B cell (primary cell): ENCODE measurements around the gene HSD3B1. TPM values are rescaled to one million over a fixed set of nuclear protein-coding genes. Genes with fewer than 3 reads are reported as not detected.

Experiments
- ATAC-seq: fragments of 200-7000 bp; cut with Tn5 transposase; one replicate; pipeline ENCODE4 v1.10.0; 2021; ENCODE audit warnings: low read depth, mild to moderate bottlenecking, moderate number of reproducible peaks, moderate library complexity
- CTCF ChIA-PET: fragments of 350-600 bp; sonication (Branson Sonifier 250); formaldehyde crosslinking; loops from one replicate; lab custom pipeline; 2021; ENCODE audit warnings: antibody characterized with exemption, inconsistent platforms; lab: Charles Lee
- POLR2A ChIA-PET: fragments of 350-600 bp; sonication (Branson Sonifier 250); formaldehyde crosslinking; loops from one replicate; lab custom pipeline; 2021; ENCODE audit warnings: antibody characterized with exemption; lab: Charles Lee
- DNase-seq: peaks from one replicate; pipeline ENCODE4 v3.0.0; 2013
- H2AFZ ChIP-seq: 2 replicates; pipeline ENCODE4 v1.6.1; 2012; ENCODE audit warnings: mild to moderate bottlenecking, low read depth, low read length; ENCODE audit not compliant: insufficient read depth, poor library complexity, severe bottlenecking
- H3K27ac ChIP-seq, 2 donors: 1 replicate in 1 of 2; 2 replicates in 1 of 2; pipeline ENCODE4 v1.5.1; 2012 to 2013; ENCODE audit warnings: low read length in 2 of 2, mild to moderate bottlenecking in 2 of 2, moderate library complexity in 1 of 2
- H3K27me3 ChIP-seq, 4 experiments: fragments of 200-600 bp in 1 of 4; sonication (generic) in 1 of 4; replicated peaks in 1 of 4; 1 replicate in 2 of 4; 2 replicates in 2 of 4; pipeline versions ENCODE4 v1.6.1 to v1.7.0; 2013 to 2016; ENCODE audit warnings: low read length in 3 of 4, mild to moderate bottlenecking in 2 of 4, mixed read lengths in 1 of 4, moderate library complexity in 1 of 4; ENCODE audit not compliant: insufficient read depth in 4 of 4, control insufficient read depth in 3 of 4; ENCODE audit errors: control extremely low read depth in 1 of 4
- H3K36me3 ChIP-seq, 2 experiments: replicated peaks in 1 of 2; 1 replicate in 1 of 2; 2 replicates in 1 of 2; pipeline versions ENCODE4 v1.6.1 to v1.7.1; 2013; ENCODE audit warnings: low read length in 1 of 2; ENCODE audit not compliant: insufficient read depth in 2 of 2, control insufficient read depth in 1 of 2; ENCODE audit errors: control extremely low read depth in 1 of 2, extremely low read depth in 1 of 2
- H3K4me1 ChIP-seq, 2 donors: fragments of 200-600 bp in 1 of 2; sonication (generic) in 1 of 2; 1 replicate in 1 of 2; 2 replicates in 1 of 2; pipeline versions ENCODE4 v1.5.1 to v1.6.1; 2013 to 2017; ENCODE audit warnings: low read length in 2 of 2; ENCODE audit not compliant: control insufficient read depth in 2 of 2, insufficient read depth in 2 of 2
- H3K4me2 ChIP-seq: replicated peaks from 2 replicates; pipeline ENCODE3; 2012; ENCODE audit warnings: mild to moderate bottlenecking, low read depth, low read length; ENCODE audit not compliant: poor library complexity, severe bottlenecking
- H3K4me3 ChIP-seq, 5 experiments: fragments of 200-600 bp in 1 of 5; sonication (generic) in 1 of 5; 1 replicate in 3 of 5; 2 replicates in 2 of 5; pipeline versions ENCODE4 v1.5.1 to v1.7.0; 2011 to 2016; ENCODE audit warnings: low read length in 4 of 5, mild to moderate bottlenecking in 4 of 5, low read depth in 2 of 5, control low read depth in 1 of 5, moderate library complexity in 1 of 5; ENCODE audit not compliant: insufficient read depth in 1 of 5; ENCODE audit errors: control extremely low read depth in 1 of 5, extremely low read depth in 1 of 5
- H3K79me2 ChIP-seq: fragments of 200-600 bp; sonication (generic); one replicate; pipeline ENCODE4 v1.6.0; 2016; ENCODE audit warnings: low read length; ENCODE audit not compliant: control insufficient read depth, insufficient read depth
- H3K9ac ChIP-seq: fragments of 200-600 bp; sonication (generic); 2 replicates; pipeline ENCODE4 v1.6.1; 2017; ENCODE audit warnings: mild to moderate bottlenecking, low read length, moderate library complexity
- H3K9me3 ChIP-seq, 3 donors: one replicate each; pipeline versions ENCODE4 v1.6.1 to v1.7.1; 2013; ENCODE audit warnings: low read length in 2 of 3; ENCODE audit not compliant: control insufficient read depth in 2 of 3, insufficient read depth in 1 of 3; ENCODE audit errors: control extremely low read depth in 1 of 3
- H4K20me1 ChIP-seq: 2 replicates; pipeline ENCODE4 v1.6.0; 2012; ENCODE audit warnings: mild to moderate bottlenecking, low read length; ENCODE audit not compliant: insufficient read depth, control insufficient read depth, poor library complexity, severe bottlenecking
- H3K27ac Mint-ChIP-seq: one replicate; pipeline ENCODE4 v1.8.0; 2021; ENCODE audit warnings: mixed read lengths
- H3K27me3 Mint-ChIP-seq: one replicate; pipeline ENCODE4 v1.8.0; 2021; ENCODE audit warnings: mixed read lengths
- H3K4me1 Mint-ChIP-seq: one replicate; pipeline ENCODE4 v1.8.0; 2021; ENCODE audit warnings: mixed read lengths
- H3K4me3 Mint-ChIP-seq: one replicate; pipeline ENCODE4 v1.8.0; 2021; ENCODE audit warnings: mixed read lengths
- H3K9me3 Mint-ChIP-seq: one replicate; pipeline ENCODE4 v1.8.0; 2022; ENCODE audit warnings: mixed read lengths; ENCODE audit not compliant: insufficient read depth
- EZH2 ChIP-seq: IDR thresholded peaks from 2 replicates; pipeline ENCODE4 v1.6.1; 2012; ENCODE audit warnings: borderline replicate concordance, low read depth, mild to moderate bottlenecking, moderate library complexity, low read length; ENCODE audit not compliant: insufficient read depth, poor library complexity, severe bottlenecking
- WGBS: methylation state at CpG from one replicate; pipeline ENCODE4 v1.1.5; 2013; ENCODE audit warnings: missing lambda C conversion rate; ENCODE audit not compliant: insufficient coverage; 5-methylcytosine and 5-hydroxymethylcytosine counted together
- intact Hi-C: fragments of 100-400 bp; cut with micrococcal nuclease; formaldehyde crosslinking; loops from one replicate; pipeline ENCODE4 v1.10.0; 2022
- polyA plus RNA-seq: library from polyadenylated mRNA; depleted of rRNA; stranded (reverse); fragments of >200 nt; gene quantifications from 2 replicates; pipeline ENCODE4 v1.2.3, GENCODE V29; 2012
- total RNA-seq, 2 donors: library from RNA; stranded (reverse); fragments of 120-200 nt in 1 of 2; gene quantifications; 1 replicate in 1 of 2; 2 replicates in 1 of 2; pipeline versions ENCODE4 v1.2.3 to v1.2.4, GENCODE V29; 2013 to 2022
- TF ChIP-seq, protein P1 (sequence below): fragments of 200-600 bp; IDR thresholded peaks from one replicate; pipeline ENCODE4 v1.8.0; 2022; ENCODE audit warnings: antibody characterized with exemption, mild to moderate bottlenecking

The HSD3B1 gene
- total and polyA plus RNA-seq, 2 donors (not counting 1 experiment from before 2014, with no cell fraction given): not detected

DNA sequence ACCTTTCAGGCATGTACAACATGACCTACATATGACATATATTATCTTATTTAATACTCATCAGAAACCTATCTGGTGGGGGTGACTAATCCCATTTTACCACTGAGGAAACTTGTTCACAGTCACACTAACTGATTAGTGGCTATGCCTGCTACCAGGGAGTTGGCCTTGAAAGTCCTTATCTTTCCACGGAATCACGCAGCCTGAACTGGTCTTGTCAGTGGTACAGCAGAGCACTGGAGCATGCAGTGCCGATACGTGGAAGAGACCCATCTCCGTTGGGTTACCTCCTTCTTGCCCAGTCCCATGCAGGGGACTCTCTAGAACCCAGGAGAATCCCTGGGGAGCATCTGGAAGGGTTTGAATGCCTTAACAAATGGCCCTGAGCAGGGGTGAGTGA lies 8.2 kb downstream of the HSD3B1 start:
- H3K4me3 ChIP-seq: no peak overlapping the region
- H3K79me2 ChIP-seq: no peaks in the 10 kb centered on the region
- no peak overlapping the region for H3K9ac ChIP-seq
- H3K27me3 ChIP-seq: no peaks in the 10 kb centered on the region
- H4K20me1 ChIP-seq: no peaks in the 10 kb centered on the region
- no peaks in the 10 kb centered on the region for H3K9me3 ChIP-seq
- ChIA-PET POLR2A (no interaction called here), CTCF (no interaction called here)
- no peak overlapping the region for H2AFZ ChIP-seq
- no peak overlapping the region for H3K27ac ChIP-seq
- Mint-ChIP-seq H3K4me1 (no peaks in the 10 kb centered on the region), H3K4me3 (no peak overlapping the region), H3K27ac (no peak overlapping the region), H3K9me3 (no peaks in the 10 kb centered on the region), H3K27me3 (peaks cover 13% of the 10 kb centered on the region)
- ATAC-seq (no peak), DNase-seq (no peak)
- no peak for TF ChIP-seq EZH2
- TF ChIP-seq, protein P1, sequence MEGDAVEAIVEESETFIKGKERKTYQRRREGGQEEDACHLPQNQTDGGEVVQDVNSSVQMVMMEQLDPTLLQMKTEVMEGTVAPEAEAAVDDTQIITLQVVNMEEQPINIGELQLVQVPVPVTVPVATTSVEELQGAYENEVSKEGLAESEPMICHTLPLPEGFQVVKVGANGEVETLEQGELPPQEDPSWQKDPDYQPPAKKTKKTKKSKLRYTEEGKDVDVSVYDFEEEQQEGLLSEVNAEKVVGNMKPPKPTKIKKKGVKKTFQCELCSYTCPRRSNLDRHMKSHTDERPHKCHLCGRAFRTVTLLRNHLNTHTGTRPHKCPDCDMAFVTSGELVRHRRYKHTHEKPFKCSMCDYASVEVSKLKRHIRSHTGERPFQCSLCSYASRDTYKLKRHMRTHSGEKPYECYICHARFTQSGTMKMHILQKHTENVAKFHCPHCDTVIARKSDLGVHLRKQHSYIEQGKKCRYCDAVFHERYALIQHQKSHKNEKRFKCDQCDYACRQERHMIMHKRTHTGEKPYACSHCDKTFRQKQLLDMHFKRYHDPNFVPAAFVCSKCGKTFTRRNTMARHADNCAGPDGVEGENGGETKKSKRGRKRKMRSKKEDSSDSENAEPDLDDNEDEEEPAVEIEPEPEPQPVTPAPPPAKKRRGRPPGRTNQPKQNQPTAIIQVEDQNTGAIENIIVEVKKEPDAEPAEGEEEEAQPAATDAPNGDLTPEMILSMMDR: no peak
- intact Hi-C loops: no loop called here
- no peak overlapping the region for H3K4me2 ChIP-seq
- H3K4me1 ChIP-seq: no peaks in the 10 kb centered on the region
- WGBS: 98% methylated on average over 5 of the region's 5 CpGs
- H3K36me3 ChIP-seq: no peaks in the 10 kb centered on the region

DNA sequence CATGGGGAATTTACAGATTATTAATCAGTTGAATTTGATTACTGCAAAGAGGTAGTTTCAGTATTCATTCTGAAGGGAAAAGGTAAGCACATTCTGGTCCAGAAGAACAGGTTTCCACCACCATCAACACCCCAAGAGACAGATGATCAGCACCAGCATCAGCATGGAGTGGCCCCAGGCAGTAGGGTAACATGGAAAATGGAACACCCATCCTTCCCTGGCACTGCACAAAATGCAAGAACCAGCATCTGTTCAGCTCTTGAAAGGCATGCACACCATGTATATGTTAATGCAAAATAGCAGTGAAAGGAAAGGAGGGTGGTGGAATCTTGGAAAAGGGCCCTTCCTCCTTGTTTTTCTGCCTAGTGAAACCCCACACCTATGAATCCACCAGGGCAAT lies 9.2 kb downstream of the HSD3B1 start:
- intact Hi-C loops: no loop called here
- no peak overlapping the region for H2AFZ ChIP-seq
- no peaks in the 10 kb centered on the region for H3K9me3 Mint-ChIP-seq

More for the DNA sequence above, 9.2 kb downstream of the HSD3B1 start:
- no peak overlapping the region for H3K4me3 Mint-ChIP-seq
- Histone ChIP-seq H3K4me1 (no peaks in the 10 kb centered on the region), H3K79me2 (no peaks in the 10 kb centered on the region), H3K27ac (no peak overlapping the region), H3K4me2 (no peak overlapping the region), H3K27me3 (no peaks in the 10 kb centered on the region), H3K4me3 (no peak overlapping the region), H3K36me3 (no peaks in the 10 kb centered on the region), H3K9ac (no peak overlapping the region), H4K20me1 (no peaks in the 10 kb centered on the region), H3K9me3 (no peaks in the 10 kb centered on the region)
- peaks cover 12% of the 10 kb centered on the region for H3K27me3 Mint-ChIP-seq
- ATAC-seq: no peak
- no peak for DNase-seq
- TF ChIP-seq, protein P1: no peak
- no peak for TF ChIP-seq EZH2
- H3K27ac Mint-ChIP-seq: no peak overlapping the region
- CTCF ChIA-PET: no interaction called here
- POLR2A ChIA-PET: no interaction called here
- H3K4me1 Mint-ChIP-seq: no peaks in the 10 kb centered on the region
